Measurements from ENCODE around the gene TMEM183A. TPM values are rescaled to one million over a fixed set of nuclear protein-coding genes. Genes with fewer than 3 reads are reported as not detected.
"Not testable (repeated sequence)": the region's sequence is repeated elsewhere in the genome, so short reads cannot be mapped to it uniquely, and the experiment has no call there.

Gene TMEM183A
- total RNA-seq, 4 donors from 2014 or later: 48.8 to 69.3 (median 61.1) TPM

DNA sequence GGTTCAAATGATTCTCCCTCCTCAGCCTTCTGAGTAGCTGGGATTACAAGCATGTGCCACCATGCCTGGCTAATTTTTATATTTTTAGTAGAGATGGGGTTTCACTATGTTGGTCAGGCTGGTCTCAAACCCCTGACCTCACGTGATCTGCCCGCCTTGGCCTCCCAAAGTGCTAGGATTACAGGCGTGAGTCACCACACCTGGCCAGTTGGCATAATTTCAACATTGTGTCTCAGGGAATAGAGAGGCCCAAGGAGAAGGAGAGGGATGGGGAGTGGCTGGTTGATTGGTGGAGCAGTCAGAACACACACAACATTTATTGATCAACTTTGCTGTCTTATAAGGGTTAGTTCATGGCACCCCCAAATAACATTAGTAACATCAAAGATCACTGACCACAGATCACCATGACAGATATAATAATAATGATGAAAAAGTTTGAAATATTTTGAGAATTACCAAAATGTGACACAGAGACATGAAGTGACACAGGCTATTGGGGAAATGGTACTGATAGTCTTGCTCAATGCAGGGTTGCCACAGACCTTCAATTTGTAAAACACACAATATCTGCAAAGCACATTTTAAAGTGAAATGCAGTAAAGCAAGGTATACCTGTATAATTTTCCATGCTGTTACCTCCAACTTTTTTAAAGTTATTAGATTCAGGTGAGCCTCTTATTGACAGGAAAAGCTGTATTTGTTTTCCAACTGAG lies 24.3 kb upstream of the TMEM183A start:
- H3K4me3 ChIP-seq (ENCODE audit: low read depth, poor library complexity, severe bottlenecking): no peak overlapping the region
- WGBS, 2 donors: 83 to 87% methylated on average over 3 of the region's 3 CpGs
- TF ChIP-seq, protein P1, sequence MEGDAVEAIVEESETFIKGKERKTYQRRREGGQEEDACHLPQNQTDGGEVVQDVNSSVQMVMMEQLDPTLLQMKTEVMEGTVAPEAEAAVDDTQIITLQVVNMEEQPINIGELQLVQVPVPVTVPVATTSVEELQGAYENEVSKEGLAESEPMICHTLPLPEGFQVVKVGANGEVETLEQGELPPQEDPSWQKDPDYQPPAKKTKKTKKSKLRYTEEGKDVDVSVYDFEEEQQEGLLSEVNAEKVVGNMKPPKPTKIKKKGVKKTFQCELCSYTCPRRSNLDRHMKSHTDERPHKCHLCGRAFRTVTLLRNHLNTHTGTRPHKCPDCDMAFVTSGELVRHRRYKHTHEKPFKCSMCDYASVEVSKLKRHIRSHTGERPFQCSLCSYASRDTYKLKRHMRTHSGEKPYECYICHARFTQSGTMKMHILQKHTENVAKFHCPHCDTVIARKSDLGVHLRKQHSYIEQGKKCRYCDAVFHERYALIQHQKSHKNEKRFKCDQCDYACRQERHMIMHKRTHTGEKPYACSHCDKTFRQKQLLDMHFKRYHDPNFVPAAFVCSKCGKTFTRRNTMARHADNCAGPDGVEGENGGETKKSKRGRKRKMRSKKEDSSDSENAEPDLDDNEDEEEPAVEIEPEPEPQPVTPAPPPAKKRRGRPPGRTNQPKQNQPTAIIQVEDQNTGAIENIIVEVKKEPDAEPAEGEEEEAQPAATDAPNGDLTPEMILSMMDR (IDR thresholded peaks at IDR 0.05): no peak
- TF ChIP-seq POLR2A (IDR thresholded peaks at IDR 0.05): no peak
- DNase-seq (ENCODE audit: low spot score in 2 of 2): no peak
- intact Hi-C loops (cut with DNase I; ENCODE audit: low total_unique reads): no loop called here

DNA sequence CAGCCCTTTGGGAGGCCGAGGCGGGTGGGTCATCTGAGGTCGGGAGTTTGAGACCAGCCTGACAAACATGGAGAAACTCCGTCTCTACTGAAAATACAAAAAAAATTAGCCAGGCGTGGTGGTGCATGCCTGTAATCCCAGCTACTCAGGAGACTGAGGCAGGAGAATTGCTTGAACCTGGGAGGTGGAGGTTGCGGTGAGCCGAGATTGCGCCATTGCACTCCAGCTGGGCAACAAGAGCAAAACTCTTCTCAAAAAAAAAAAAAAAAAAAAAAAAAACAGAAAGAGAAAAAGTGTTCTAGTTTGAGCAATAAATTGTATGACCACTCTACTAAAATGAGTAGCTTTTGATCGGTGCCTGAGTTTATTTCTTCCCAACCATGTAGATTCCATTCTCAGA lies 21.1 kb upstream of the TMEM183A start:
- WGBS, 2 donors: 84 to 89% methylated on average over 9 of the region's 9 CpGs
- DNase-seq (ENCODE audit: low spot score in 2 of 2); intact Hi-C loops (cut with DNase I; ENCODE audit: low total_unique reads); H3K4me3 ChIP-seq (ENCODE audit: low read depth, poor library complexity, severe bottlenecking): not testable (repeated sequence)

DNA sequence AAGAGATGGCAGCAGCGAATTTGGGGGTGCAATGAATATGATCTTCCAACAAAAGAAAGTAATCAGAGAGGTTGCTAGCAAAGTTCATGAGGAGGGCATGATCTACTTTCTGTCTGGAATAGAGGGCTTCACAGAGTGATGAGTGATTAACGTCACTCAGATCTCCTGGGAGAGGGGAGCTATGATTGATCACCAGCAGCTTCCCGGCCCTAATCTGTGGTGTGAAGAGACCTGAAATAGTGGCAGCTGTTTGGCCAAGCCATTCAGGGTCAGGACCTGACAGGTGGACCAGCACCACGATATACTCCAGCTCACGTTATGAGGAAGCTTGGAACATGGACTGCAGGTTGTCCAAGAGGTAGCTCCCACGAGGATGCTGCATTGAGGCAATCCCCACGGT lies 19.9 kb upstream of the TMEM183A start:
- no peak for DNase-seq (ENCODE audit: low spot score in 2 of 2)
- TF ChIP-seq POLR2A (IDR thresholded peaks at IDR 0.05): no peak
- TF ChIP-seq, protein P1 (IDR thresholded peaks at IDR 0.05): no peak
- intact Hi-C loops (cut with DNase I; ENCODE audit: low total_unique reads): no loop called here
- no peak overlapping the region for H3K4me3 ChIP-seq (ENCODE audit: low read depth, poor library complexity, severe bottlenecking)
- 80 to 83% methylated on average over 7 of the region's 7 CpGs for WGBS, 2 donors

DNA sequence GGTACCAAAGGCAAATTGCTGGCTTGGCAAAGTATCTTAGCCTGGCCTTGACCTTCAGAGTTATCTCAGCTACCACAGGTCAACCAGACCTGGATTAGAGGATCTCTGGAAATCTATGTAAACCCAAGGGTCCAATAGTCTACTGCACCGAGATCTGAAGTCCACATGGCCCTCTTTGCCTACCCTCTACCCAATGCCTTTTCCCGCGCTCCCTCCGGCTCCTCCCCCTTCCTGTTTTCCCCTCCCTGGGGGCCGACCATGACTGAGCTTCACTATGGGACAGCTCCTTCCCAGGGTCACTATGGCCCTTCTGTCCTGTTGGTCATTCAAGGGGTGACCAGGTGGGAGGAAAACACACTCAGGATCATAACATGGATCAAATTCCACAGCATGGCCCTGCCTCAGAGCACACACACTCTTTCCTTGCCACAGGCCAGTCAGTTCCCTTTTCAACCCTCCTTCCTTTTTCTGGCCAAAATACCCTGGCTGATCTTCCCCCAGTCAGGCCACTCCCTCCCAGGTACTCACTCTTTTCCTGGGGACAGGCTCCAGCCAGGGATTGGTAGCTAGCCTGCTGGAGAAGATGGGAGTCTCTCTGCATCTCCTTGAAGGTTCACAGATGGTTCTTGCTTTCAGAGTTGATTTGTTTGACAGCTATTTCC lies 19.1 kb upstream of the TMEM183A start:
- intact Hi-C loops (cut with DNase I; ENCODE audit: low total_unique reads): no loop called here
- 63 to 76% methylated on average over 5 of the region's 5 CpGs for WGBS, 2 donors
- H3K4me3 ChIP-seq (ENCODE audit: low read depth, poor library complexity, severe bottlenecking): no peak overlapping the region
- TF ChIP-seq, protein P1 (IDR thresholded peaks at IDR 0.05): no peak
- TF ChIP-seq POLR2A (IDR thresholded peaks at IDR 0.05): no peak
- no peak for DNase-seq (ENCODE audit: low spot score in 2 of 2)

DNA sequence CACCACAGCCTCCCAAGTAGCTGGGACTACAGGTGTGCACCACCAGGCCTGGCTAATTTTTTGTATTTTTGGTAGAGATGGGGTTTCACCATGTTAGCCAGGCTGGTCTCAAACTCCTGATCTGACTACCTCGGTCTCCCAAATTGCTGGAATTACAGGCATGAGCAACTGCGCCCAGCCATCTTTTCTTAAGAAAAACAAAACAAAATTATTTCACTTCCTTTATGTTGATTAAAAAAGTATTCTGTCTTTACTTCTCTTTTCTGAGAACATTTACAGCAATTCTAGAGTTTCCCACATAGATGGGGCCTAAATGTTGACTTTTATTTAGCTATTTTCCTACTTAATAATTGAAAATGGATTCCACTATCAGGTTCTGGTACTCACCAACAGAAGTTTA lies 17.3 kb upstream of the TMEM183A start:
- WGBS, 2 donors: 63 to 82% methylated on average over 2 of the region's 2 CpGs
- no peak overlapping the region for H3K4me3 ChIP-seq (ENCODE audit: low read depth, poor library complexity, severe bottlenecking)
- intact Hi-C loops (cut with DNase I; ENCODE audit: low total_unique reads): no loop called here
- TF ChIP-seq POLR2A (IDR thresholded peaks at IDR 0.05): no peak
- TF ChIP-seq, protein P1 (IDR thresholded peaks at IDR 0.05): no peak
- DNase-seq (ENCODE audit: low spot score in 2 of 2): no peak

DNA sequence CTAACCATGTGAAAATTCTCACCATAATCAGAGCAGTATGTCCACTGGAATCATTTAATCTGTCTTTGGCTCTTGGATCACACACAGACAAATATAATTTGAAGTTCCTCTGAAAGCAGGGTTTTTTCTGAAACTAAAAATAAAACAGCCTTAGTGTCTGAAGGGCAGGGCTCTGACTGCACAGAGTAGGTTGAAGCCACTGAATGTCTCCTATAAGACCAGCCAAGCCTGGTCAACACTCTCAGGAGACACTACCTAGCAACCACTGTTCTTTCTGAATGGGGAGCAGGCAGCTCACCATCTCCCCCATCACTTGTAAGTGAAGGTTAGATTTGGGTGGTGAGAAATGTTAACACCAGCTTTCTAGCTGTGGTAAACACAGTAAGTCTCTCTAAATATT lies 16.1 kb upstream of the TMEM183A start:
- intact Hi-C loops (cut with DNase I; ENCODE audit: low total_unique reads): no loop called here
- DNase-seq (ENCODE audit: low spot score in 2 of 2): no peak

More for the DNA sequence above, 16.1 kb upstream of the TMEM183A start:
- TF ChIP-seq POLR2A (IDR thresholded peaks at IDR 0.05): no peak
- TF ChIP-seq, protein P1 (IDR thresholded peaks at IDR 0.05): no peak
- no peak overlapping the region for H3K4me3 ChIP-seq (ENCODE audit: low read depth, poor library complexity, severe bottlenecking)

Measured in lower leg skin (tissue), 4 donors.